ENCODE measurements around the gene OLFM4.

OLFM4 gene

DNA sequence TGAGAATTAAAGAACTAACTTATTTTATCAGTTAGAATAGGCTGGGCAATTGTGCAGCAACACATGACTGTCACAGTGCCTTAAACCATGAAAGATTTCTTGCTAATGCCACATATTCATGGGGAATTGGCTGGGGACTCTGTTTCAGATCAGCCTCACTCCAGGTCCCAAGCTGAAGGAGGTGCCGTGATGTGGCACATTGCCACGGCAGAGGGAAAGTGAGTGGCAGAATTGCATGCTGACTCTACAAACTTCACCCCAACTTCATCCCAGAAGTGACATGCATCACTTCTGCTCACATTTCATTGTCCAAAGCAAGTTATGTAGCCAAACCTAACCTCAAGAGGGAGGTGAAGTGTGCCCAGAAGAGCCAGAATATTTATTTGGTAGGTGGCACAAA, 37.8 kb downstream of the OLFM4 start:
- no peak for DNase-seq (ENCODE audit: low read depth in 1 of 2, low spot score in 1 of 2)

- no peak for DNase-seq (ENCODE audit: low read depth in 1 of 2, low spot score in 1 of 2)
Observed at GRCh38 chr13:53068585-53069520, 40.2 kb downstream of the OLFM4 start.

DNA sequence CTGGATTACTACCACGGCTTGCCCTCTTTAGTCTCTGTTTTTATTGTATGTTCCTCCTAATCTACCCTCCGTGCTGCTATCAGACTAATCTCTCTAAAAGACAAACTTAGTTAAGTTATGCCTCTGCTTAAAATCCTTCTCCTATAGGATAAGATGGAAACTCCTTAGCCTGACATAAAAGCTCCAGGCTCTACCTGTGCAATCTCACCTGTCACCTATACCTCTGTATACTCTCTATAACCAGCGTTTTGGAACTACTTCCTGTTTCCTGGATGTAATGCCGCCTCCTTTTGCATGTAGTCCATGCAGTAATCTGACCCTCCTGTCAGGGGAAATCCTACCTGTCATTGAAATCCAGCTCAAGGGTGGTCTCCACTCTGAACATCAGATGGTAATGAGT, 41.2 kb downstream of the OLFM4 start:
- DNase-seq (ENCODE audit: low read depth in 1 of 2, low spot score in 1 of 2): no peak

DNA sequence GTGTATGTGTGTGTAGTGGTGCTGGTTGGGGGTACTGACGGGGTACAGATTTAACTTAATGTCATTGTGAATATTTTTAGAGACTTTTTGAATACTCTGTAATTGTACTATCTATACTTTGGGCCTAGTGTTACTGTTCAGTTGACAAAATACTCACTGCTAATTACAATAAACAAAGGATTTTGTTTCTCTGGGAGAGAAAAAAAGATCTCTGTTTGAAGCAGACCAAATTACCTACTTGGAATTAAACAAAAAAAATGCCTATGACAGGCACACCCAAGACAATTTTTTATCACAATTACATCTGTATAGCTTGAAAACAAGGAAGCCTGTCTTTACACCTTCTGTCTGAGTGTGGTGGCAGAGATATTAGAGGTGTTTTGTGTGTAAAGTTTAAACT, 45.1 kb downstream of the OLFM4 start:
- no peak for DNase-seq (ENCODE audit: low read depth in 1 of 2, low spot score in 1 of 2)

- no peak for DNase-seq (ENCODE audit: low read depth in 1 of 2, low spot score in 1 of 2)
Observed at GRCh38 chr13:53074114-53074513, 45.5 kb downstream of the OLFM4 start.

GRCh38 chr13:53075356-53076041, 46.9 kb downstream of the OLFM4 start:
- no peak for DNase-seq (ENCODE audit: low read depth in 1 of 2, low spot score in 1 of 2)

- DNase-seq (ENCODE audit: low read depth in 1 of 2, low spot score in 1 of 2): no peak
Observed at GRCh38 chr13:53079691-53080090, 51.1 kb downstream of the OLFM4 start.

DNA sequence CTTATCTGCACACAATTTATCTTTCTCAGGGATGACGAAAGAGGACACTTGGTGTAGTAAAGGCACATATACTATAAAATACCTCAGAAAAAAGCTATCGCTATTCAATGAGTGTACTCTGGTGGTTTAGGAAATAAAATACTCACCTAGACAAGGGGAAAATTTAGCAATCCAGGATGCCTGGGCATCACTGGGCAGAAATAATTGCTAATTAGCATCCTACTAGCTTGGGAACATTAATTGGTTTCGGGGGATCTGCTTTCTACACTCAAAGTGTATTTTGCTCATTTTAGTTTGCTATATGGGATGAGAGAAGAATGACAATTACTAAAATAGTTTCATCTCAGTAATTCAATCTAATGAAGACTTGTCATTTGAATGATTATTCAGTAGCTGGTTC, 60.3 kb downstream of the OLFM4 start:
- DNase-seq (ENCODE audit: low read depth in 1 of 2, low spot score in 1 of 2): no peak

GRCh38 chr13:53089951-53090350, 61.3 kb downstream of the OLFM4 start:
- no peak for DNase-seq (ENCODE audit: low read depth in 1 of 2, low spot score in 1 of 2)

DNA sequence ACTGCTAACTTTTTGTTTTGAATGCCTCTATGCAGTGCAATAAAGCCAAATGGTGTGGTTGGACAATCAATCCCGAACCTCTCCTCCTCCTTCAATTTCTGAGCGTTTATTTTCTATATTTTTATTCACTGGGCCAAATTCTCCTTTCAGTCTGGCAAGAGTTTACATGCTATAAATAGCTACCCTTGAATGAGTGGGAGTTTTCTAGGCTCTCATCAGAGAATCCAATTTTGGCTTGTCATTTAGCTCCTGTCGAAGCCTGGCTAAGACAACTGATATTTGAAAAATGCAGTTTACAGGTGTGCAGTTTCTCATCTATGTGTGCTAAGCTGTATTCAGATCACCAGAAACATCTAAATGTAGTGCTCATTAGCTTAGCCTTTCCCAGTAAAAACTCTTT, 61.8 kb downstream of the OLFM4 start:
- no peak for DNase-seq (ENCODE audit: low read depth in 1 of 2, low spot score in 1 of 2)

GRCh38 chr13:53092931-53093330, 64.3 kb downstream of the OLFM4 start:
- no peak for DNase-seq (ENCODE audit: low read depth in 1 of 2, low spot score in 1 of 2)

DNA sequence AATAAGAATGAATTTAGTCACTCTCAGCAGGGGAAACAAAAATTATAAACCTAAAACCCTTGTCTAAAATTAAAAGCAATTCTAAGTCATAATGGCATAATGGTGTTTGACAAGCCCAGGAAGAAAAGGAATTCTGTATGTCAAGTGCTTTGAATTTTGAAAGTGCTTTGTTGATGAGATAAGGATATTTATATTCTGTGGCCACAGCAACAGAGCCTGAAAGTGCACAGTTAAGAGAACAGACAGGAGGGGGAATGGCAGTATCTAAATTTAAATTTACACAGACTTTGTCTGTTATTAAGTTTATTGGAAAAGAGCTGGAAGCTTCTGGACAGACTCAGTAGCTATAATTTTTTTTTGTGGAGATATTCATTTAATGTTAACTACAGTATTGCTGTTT, 69.8 kb downstream of the OLFM4 start:
- DNase-seq (ENCODE audit: low read depth in 1 of 2, low spot score in 1 of 2): no peak

- no peak for DNase-seq (ENCODE audit: low read depth in 1 of 2, low spot score in 1 of 2)
Observed at GRCh38 chr13:53100394-53101063, 71.9 kb downstream of the OLFM4 start.
